ENCODE results near the gene FCHSD1. TPM values are rescaled to one million over a fixed set of nuclear protein-coding genes. Genes with fewer than 3 reads are reported as not detected.

Gene FCHSD1
- total RNA-seq, 1 donor from 2014 or later, result 4.5 TPM

DNA sequence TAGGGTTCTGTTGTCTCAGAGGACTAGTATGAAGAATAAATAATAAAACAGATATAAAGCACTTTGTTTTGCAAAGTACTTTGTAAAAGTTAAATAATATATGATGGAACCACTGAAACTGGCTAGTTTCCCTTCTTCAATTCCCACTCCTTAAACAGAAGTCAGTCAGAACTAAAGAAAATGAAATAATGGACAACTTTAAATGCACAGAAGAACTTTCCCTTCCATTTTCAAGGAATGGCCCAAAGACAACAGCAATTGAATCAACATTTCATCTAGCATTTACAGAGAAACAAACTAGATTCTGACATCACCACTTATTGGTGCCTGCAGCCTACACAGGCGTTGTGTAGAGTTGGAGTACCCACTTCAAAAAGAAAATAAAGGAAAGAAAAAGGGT, 48.6 kb downstream of the FCHSD1 start:
- DNase-seq (ENCODE audit: missing footprints) (no peak), ATAC-seq (no peak)
- intact Hi-C loops (cut with DNase I), result no loop called here

DNA sequence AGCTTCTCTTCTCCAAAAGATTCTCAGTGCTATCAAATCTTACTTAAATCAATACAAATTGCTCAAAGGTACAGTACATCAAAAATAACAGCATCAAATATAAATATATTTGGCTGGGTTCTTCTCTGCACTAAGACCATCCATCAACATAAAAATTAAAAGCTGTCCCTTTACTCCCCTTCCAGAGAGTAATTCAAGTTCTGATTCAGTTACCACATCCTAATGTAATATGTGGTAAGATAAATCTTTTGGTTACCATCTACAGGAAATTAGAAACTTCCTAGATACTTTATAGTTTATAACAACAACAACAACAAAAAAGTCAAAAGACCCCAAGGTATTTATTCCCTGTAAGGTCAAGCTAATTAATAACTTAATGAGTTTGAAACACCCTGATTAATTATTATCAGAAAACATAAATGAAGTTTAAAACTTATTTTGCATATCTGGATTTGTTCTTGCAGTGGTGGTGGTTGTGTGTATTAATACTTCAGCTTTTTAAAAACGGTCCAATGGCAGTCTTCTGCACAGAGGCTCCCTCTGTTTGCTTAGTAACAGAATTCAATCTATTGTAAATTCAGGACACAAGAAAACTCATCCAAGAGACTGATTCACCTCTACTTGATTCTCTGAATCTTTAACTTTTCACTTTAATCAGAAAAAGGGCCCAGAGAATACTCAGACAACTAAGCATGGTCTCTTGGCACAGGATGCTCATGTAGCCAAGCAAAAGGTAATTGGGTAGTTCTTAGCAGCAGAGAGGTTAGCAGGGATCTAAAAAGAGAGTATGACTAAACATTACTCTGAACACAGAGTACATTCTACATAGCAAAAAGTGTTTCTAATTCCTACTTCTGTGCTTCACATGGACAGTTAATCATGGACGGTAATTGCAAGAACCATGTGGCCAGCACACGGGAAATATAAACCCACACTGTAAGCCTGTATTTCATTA, 52.5 kb downstream of the FCHSD1 start:
- ATAC-seq (peak; percentile 78), DNase-seq (ENCODE audit: missing footprints) (no peak)
- intact Hi-C loops (cut with DNase I), result no loop called here

- intact Hi-C loops (cut with DNase I), result no loop called here
- ATAC-seq (peak; percentile 35), DNase-seq (ENCODE audit: missing footprints) (no peak)
Observed at GRCh38 chr5:141597814-141598213, 53.4 kb downstream of the FCHSD1 start.

GRCh38 chr5:141597394-141597793, 53.8 kb downstream of the FCHSD1 start:
- DNase-seq (ENCODE audit: missing footprints), result no peak
- intact Hi-C loops (cut with DNase I), result no loop called here
- ATAC-seq, result no peak

DNA sequence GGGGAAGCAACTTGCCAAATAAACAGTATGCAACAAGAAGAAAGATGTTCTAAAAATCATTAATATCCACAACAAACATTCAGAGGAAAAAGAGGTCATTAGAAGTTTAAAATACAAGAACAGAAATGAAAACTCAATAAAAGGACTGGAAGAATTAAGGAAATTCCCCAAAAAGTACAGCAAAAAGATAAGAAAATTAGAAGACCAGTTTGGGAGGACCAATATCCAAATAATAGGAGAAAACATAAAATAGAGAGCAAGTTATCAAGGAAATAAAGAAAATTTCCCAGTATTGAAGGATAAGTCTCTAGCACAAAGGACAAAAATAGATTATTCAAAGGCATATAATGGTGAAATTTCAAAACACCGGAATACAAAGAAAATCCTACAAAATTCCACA, 54.4 kb downstream of the FCHSD1 start:
- DNase-seq (ENCODE audit: missing footprints), result no peak
- intact Hi-C loops (cut with DNase I), result no loop called here
- ATAC-seq, result no peak

GRCh38 chr5:141590127-141590526, 61.1 kb downstream of the FCHSD1 start:
- DNase-seq (ENCODE audit: missing footprints), result no peak
- no peak for ATAC-seq
- intact Hi-C loops (cut with DNase I), result no loop called here

Other genes with a start within 250 kb of the FCHSD1 start
- gene PCDHGA9, start 248.6 kb downstream of the FCHSD1 start, total RNA-seq, result 4.2 TPM
- 5.9 TPM for gene PCDHGB6, start 243.4 kb downstream of the FCHSD1 start, total RNA-seq
- gene PCDHGA10, start 238.4 kb downstream of the FCHSD1 start, total RNA-seq, result 4.1 TPM
- 8.6 TPM for gene PCDHGB7, start 233.7 kb downstream of the FCHSD1 start, total RNA-seq
- gene PCDHGA11, start 230.4 kb downstream of the FCHSD1 start, total RNA-seq, result 4.5 TPM
- 6.5 TPM for gene PCDHGA12, start 220.9 kb downstream of the FCHSD1 start, total RNA-seq
- gene PCDHGC3, start 175.5 kb downstream of the FCHSD1 start, total RNA-seq, result 22.5 TPM
- 2.4 TPM for gene PCDHGC4, start 166.4 kb downstream of the FCHSD1 start, total RNA-seq
- gene PCDHGC5, start 162.3 kb downstream of the FCHSD1 start, total RNA-seq, result 2.4 TPM
- 36.1 TPM for gene DIAPH1, start 32.4 kb downstream of the FCHSD1 start, total RNA-seq
- 29.9 TPM for gene HDAC3, start 14.6 kb downstream of the FCHSD1 start, total RNA-seq
- 0.78 TPM for gene RELL2, start 14.4 kb downstream of the FCHSD1 start, total RNA-seq
- gene ARAP3, start 30.8 kb upstream of the FCHSD1 start, total RNA-seq, result 14.7 TPM
- gene PCDH1, start 227.0 kb upstream of the FCHSD1 start, total RNA-seq, result 21.0 TPM